ENCODE measurements around the gene EGFR.

The EGFR gene

DNA sequence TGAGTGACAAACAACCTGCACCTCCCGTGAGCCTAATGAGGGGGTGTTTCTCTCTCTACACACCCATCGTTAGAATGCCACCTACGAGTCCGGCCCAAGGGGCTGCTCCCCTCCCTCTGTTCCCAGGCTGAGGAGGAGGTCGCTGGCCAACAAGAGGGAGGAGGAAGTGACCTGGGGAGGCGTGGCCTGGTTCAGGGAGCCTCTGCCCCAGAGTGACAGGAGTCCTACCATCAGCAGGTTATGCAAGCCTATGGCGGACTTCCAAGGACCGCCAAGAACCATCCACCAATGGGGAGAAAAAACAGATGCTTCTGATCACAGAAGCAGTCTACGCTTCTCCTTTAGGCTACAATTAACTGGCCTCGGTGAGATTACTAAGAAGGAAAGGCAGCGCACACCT is 12.3 kb upstream of the EGFR start:
- in situ Hi-C loops (cut with MboI; ENCODE audit: low sequenced_read_pairs): no loop called here

DNA sequence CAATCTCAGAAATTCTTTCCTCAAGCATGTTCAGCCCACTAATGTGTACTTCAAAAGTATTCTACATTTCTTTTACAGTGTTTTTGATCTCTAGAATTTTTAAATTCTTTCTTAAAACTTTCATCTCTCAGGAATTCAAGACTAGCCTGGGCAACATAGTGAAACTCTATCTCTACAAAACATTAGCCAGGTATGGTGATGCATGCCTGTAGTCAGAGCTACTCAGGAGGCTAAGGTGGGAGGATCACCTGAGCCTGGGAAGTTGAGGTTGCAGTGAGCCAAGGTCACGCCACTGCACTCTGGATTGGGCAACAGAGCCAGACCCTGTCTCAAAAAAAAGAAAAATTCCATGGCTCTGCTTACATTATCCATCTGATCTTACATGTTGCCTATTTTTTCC is 5.0 kb upstream of the EGFR start:
- in situ Hi-C loops (cut with MboI; ENCODE audit: low sequenced_read_pairs): no loop called here

DNA sequence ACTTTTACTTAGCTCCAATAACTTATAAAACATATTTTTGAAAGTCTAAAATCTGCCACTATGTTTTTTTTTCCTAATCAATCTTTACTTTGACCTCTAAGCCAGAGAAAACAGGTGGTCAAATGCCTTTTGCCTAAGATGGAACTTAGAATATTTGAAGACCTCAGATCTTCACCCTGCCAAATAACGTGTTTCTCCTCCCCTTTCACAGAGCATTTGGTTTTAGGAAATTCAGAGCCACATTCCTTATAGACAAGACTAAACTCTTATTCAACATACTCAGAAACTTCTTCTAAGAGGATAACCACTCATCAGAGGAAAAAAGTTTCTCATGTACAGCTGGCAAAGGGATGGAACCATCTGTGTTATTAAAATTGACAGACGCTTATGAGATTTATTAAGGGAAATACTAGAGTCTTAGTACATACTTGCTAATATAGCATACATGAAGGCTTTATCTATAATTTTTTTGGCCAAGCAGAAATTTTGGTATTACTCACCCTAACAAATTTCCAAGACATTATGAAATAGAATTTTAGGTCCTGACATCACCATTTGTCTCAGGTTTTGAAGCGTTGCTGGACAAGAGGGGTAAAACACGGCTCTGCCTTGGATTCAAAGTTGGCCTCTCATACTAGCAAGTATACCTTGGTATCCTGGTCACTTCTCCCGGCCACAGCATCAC is 2.6 kb upstream of the EGFR start:
- in situ Hi-C loops (cut with MboI; ENCODE audit: low sequenced_read_pairs): no loop called here

DNA sequence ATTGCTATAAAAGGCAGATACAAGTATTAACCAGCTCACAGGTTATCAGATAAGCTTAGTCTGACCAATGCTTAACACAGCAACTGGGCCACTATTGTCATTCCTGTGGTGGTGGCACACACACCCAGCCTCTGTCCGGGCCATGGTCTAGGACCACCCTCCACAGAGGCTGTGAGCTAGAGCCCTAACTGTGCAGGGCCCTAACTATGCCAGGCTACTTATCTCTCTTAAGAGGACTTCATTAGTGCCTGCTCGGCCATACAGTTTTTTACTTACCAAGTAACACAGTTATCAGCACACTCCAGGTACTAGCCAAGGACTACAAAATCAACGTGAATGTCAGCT is 2.1 kb upstream of the EGFR start:
- in situ Hi-C loops (cut with MboI; ENCODE audit: low sequenced_read_pairs): no loop called here

DNA sequence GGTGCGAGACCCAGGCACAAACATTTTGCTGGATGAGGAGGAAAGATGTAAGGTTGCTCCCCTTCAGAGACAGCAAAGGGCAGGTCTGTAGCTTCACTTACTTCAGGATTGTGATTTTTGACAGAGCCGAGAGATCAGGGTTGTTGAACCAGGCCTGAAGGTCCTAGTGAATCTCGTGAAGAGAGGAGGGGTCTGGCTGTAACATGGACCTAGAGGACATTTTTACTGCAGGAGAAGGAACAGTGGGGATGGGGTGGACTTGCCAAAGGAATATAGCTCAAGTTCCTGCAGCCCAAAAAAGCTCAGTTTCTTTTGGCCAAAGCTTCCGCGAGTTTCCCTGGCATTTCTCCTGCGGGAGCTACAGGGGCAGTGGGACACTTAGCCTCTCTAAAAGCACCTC is 976 bp upstream of the EGFR start:
- in situ Hi-C loops (cut with MboI; ENCODE audit: low sequenced_read_pairs): no loop called here

DNA sequence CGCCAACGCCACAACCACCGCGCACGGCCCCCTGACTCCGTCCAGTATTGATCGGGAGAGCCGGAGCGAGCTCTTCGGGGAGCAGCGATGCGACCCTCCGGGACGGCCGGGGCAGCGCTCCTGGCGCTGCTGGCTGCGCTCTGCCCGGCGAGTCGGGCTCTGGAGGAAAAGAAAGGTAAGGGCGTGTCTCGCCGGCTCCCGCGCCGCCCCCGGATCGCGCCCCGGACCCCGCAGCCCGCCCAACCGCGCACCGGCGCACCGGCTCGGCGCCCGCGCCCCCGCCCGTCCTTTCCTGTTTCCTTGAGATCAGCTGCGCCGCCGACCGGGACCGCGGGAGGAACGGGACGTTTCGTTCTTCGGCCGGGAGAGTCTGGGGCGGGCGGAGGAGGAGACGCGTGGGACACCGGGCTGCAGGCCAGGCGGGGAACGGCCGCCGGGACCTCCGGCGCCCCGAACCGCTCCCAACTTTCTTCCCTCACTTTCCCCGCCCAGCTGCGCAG is 424 bp downstream of the EGFR start:
- in situ Hi-C loops (cut with MboI; ENCODE audit: low sequenced_read_pairs): no loop called here

DNA sequence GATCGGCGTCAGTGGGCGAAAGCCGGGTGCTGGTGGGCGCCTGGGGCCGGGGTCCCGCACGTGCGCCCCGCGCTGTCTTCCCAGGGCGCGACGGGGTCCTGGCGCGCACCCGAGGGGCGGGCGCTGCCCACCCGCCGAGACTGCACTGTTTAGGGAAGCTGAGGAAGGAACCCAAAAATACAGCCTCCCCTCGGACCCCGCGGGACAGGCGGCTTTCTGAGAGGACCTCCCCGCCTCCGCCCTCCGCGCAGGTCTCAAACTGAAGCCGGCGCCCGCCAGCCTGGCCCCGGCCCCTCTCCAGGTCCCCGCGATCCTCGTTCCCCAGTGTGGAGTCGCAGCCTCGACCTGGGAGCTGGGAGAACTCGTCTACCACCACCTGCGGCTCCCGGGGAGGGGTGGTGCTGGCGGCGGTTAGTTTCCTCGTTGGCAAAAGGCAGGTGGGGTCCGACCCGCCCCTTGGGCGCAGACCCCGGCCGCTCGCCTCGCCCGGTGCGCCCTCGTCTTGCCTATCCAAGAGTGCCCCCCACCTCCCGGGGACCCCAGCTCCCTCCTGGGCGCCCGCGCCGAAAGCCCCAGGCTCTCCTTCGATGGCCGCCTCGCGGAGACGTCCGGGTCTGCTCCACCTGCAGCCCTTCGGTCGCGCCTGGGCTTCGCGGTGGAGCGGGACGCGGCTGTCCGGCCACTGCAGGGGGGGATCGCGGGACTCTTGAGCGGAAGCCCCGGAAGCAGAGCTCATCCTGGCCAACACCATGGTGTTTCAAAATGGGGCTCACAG is 1.1 kb downstream of the EGFR start:
- in situ Hi-C loops (cut with MboI; ENCODE audit: low sequenced_read_pairs): no loop called here

DNA sequence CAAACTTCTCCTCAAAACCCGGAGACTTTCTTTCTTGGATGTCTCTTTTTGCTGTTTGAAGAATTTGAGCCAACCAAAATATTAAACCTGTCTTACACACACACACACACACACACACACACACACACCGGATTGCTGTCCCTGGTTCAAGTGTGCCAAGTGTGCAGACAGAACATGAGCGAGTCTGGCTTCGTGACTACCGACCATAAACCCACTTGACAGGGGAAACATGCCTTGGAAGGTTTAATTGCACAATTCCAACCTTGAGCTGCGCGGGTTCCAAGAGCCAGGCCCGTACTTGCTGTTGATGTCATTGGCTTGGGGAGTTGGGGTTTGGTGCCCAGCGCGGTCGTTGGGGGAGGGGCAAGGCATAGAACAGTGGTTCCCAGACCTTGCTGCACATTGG is 1.7 kb downstream of the EGFR start:
- in situ Hi-C loops (cut with MboI; ENCODE audit: low sequenced_read_pairs): no loop called here

DNA sequence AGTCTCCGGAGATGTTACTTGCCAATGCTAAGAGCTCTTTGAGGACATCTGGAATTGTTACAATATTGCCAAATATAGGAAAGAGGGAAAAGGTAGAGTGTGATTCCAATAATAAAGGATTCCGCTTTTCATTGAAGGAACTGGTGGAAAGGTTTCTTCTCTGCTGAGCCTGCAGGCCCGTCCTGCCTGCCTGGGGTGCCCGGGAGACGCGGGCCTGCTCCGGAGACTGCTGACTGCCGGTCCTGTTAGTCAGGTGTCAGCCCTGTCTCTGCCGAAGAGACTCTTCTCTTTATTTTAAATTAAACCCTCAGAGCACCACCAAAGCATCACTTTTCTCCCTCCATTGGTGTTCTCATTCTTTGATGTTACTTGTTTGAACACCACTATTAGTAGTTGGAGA is 2.2 kb downstream of the EGFR start:
- in situ Hi-C loops (cut with MboI; ENCODE audit: low sequenced_read_pairs): no loop called here

DNA sequence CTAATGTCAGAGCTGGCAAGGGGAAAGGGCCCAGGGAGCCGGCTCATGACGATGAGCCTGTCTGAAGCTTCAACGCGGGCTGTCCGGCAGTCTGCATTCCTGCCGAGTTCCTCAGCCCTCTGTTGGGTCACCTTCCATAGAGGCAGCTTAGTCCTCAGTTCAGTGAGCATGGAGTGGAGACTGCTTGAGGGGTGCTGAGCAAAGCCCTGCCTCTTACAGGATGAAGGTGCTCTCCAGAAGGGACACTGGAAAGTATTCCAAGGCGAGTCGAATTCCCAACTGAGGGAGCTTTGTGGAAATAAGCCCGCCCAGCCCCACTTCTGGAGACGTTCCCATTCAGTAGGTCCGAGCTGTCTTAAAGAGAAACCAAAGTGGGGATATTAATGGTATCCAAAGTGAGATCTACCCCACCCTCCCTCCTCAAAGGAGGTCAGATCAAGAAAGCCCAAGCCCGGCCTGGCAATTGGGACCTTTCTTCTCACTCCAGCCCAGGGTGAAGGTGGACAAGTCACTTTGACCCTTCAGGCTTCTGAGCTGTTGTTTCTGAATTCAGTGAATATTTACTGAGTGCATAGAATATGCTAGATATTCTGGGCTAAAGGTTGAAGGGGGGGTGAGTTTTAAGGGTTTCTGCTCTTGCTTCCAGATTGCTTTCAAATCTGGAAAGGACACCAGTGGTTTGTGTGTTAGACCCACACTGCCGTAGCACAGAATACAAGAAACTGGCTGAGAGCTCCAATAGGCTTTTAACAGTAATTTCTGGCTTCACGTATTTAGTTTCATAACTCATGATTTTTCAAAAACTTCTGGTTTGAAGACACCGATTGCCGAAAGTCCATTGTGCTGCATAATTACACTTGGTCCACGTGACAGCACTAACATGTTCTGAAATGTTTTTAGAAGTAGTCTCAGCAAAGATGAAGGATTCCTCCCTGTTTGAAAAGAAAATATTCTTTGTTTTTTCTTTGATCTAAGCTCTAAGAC is 3.5 kb downstream of the EGFR start:
- in situ Hi-C loops (cut with MboI; ENCODE audit: low sequenced_read_pairs): no loop called here

DNA sequence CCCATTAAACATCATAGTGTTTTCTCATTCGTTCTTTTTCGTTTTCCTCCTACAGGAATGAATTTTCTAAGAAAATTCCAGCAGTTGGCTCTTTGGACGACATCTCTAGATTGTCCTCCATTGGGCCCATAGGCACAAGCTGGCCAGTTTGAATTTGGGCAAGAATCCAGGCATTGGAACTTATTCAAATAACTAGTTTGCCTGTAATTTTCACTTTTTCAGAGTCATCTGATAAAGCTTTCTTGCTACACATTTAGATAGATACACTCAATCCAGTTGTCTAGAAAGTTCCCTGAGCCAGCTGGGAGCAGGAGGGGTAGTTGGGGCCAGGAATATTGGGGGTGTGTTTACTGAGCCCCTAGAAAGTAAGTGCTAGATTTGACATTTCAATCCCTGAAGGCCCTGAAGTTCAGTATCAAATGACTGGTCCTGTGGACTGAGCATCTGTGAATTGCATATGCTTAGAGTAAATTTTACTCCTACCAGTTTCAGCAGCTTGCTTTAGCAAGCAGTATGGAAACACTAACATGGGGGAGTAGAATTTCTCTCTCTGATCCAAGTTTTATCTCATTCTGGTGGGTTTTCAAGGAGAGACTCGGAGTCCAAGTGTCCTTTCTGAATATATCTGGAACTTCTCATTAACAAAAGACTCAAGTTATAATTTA is 5.2 kb downstream of the EGFR start:
- in situ Hi-C loops (cut with MboI; ENCODE audit: low sequenced_read_pairs): no loop called here

DNA sequence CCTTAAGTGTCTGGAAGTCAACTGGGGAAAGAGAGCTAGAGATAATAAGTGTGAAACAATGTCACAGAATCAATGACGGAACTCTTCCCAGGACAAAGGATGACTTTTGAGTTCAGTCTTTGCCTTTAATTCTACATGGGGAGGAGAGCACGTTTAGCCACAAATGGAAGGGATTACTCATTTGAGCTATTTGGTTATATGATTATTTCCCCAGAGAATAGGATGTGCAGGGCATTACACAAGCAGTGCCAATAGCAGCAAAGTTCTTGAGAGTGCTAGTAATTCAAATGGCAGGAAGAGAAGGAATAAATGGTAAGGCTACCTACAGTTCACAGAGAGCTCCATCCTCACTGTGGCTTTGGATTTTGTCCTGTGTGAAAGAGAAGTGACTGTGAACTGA is 6.0 kb downstream of the EGFR start:
- in situ Hi-C loops (cut with MboI; ENCODE audit: low sequenced_read_pairs): no loop called here

DNA sequence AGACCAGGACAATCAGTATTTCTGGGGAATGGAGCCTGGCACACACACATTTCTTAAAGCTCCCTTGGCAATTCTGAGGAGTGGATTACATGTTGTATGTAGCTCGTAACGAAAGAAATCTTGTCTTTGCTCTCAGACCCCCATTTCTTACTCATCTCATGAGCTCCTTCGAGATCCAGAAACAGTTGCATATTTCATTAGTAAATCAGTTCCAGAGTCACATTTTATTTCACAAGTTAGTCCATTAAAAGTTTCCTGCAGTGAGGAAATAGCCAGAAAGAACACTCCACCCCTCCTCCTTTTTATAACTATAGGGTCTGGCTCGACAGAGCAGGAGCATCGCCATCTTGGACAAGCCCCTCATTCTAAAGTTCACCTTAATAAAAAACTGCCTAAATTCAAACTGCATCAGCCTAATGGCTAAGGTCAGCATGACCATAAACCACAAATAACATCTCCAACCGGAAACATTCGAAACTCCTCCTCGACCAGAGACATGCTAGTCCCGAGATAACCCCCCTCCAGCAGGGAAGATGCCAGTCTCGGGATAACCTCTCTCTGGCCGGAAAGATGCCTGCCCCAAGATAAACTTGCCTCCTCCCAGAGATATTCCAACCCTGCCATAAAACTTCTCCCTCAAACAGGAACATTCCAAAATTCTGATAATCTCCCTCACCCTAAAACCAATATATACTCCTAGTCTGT is 7.4 kb downstream of the EGFR start:
- in situ Hi-C loops (cut with MboI; ENCODE audit: low sequenced_read_pairs): no loop called here

DNA sequence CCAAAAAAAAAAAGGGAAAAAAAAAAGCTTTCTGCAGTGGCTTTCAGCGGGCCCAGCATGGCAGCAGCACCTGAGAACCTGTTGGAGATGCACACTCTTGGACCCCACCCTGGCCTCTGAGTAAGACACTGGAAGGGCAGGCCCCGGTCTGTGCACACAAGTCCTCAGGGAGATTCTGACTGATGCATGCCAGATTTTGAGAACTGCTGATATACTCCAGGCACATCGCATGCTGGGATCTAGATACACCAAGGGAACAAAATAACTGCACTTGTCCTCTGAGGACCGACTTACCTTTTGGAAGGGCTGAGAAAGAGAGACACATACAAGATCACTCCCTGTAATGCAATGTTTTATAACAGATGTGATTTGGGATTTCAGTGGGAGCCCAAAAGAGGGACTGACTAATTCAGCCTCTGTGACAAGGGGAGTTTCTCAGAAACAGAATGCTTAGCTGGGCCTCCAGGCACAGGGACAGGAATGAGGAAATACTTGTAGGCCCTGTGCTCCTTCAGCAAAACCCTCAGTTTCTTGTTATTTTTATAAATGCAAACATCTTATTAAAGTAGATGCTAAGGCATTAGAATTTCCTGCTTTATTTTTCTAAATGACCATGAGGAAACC is 8.2 kb downstream of the EGFR start:
- in situ Hi-C loops (cut with MboI; ENCODE audit: low sequenced_read_pairs): no loop called here

DNA sequence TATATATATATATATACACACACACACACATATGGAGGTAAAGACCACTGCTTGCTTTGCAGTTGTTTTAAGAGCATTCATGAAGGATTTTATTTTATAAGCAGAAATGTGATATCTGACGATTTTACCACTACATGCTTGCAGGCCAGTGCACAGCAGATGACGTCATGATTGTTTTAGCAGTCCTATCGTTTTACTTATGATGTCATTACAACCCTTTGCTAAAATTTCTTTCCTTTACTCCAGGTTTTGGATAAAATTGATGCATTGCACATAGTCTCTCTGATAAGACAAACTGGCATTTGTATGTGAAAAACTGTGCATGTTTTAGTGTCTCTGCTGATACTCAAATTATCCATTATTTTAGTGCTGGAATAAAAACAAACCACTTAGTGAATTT is 9.2 kb downstream of the EGFR start:
- in situ Hi-C loops (cut with MboI; ENCODE audit: low sequenced_read_pairs): no loop called here

DNA sequence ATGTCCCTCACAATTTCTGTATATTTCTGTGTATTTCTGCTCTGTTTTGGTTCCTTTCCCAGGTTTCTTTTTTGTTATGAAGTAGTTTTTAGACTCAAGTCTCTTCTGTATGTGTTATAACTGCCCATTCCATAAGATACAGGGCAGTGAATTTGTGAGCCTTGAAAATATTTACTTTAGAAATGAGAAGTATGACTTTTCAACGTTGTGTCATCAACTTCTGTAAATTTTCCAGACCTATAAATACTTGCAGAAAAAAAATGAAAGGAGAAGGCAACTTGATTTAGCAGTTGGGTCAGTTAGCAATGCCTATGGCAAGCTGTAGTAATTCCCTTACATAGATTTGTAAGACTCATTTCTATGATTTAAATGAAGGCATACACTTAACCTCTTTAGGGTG is 11.5 kb downstream of the EGFR start:
- in situ Hi-C loops (cut with MboI; ENCODE audit: low sequenced_read_pairs): no loop called here

DNA sequence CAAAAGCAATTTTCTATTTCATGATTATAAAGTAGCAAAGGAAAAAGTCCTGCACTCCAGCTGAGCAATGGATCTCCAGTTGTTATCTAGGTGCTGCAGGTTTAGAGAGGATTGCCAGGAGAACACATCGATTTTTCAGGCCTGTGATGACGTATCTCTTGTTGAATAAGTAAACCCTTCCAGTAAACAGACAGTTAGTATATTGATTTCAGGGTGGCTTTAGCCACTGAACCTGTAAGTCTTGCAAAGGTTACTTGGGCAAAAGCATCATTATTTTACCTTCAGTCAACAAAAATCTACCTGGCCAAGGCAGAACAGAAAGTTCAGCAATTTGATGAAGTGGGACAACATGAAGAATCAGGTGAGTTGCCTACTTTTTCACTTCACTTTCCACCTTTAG is 12.3 kb downstream of the EGFR start:
- in situ Hi-C loops (cut with MboI; ENCODE audit: low sequenced_read_pairs): no loop called here

DNA sequence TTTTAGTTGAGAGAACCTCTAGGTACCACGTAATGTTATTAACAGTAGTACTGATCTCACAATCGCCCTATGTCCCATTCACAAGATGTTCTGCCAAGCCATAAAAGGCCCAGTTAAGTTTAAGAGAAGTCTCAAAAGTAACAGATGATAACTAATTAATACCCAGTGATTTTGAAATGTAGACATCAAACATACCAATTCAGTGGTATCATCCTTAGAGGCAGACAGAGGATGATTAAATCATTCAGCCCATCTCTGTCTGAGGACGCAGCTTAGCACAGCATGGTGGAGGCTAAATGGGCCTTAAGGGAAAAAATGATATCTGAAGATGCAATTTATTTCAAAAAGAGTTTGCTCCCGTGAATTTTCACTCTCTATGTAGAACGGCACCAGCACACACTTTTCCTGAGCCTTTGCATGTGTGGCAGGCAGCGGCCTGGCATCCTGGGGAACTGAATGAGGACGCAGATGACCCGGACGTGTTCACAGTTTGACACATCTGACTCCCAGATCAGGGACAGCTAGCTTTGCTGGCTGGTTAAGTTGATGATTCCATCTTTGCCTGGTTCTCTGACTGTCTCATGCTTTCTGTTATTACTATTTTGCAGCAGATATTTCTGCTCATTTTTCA is 13.4 kb downstream of the EGFR start:
- in situ Hi-C loops (cut with MboI; ENCODE audit: low sequenced_read_pairs): no loop called here

DNA sequence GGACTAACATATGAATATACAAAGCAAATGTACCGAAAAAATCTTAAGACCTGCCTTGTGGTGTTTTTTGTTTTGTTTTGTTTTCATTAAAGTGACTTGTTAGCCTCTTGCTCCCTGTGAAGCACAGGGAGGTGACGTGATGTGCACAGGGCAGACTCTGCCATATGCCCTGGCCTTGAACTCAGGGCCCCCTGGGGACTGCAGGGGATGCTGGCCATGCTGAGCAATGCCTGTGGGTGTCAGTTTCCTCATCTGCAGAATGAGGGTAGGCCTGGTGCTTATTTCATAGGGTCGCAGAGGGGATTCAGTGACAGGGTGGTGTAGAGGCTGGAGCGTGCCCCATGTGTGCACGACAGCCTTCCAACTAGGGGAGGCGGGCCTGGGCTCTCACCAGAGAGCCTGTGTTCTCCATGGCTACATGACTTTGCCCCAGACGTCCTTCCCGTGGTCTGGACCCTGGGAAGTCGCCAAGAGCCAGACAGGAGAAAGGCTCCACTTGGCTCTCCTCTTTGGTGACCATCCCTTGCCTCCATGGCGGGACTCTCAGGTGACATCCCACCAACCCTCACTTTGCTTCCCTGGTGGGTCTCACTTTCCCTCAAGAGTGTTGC is 14.5 kb downstream of the EGFR start:
- in situ Hi-C loops (cut with MboI; ENCODE audit: low sequenced_read_pairs): no loop called here

Measured in HL-60/S4 treated with retinoic acid at 250 ng/mL for 4 days and 3 days (cell line).